Mesendoderm (in vitro differentiated cells): ENCODE results near the gene SLC43A3.

Experiments used
- DNase-seq: peaks from one replicate; pipeline ENCODE4 v3.0.0; 2013
- H2AK5ac ChIP-seq: 2 replicates; pipeline ENCODE4 v1.6.1; 2013; ENCODE audit warnings: low read length, inconsistent platforms
- H2BK120ac ChIP-seq: 2 replicates; pipeline ENCODE4 v1.6.1; 2013; ENCODE audit warnings: low read depth, mild to moderate bottlenecking, low read length, moderate library complexity, mixed read lengths
- H2BK15ac ChIP-seq: replicated peaks from 2 replicates; pipeline ENCODE4 v1.6.1; 2013; ENCODE audit warnings: low read depth, mild to moderate bottlenecking, moderate library complexity
- H2BK5ac ChIP-seq: 2 replicates; pipeline ENCODE4 v1.6.1; 2013; ENCODE audit warnings: low read length, inconsistent platforms
- H3K18ac ChIP-seq: 2 replicates; pipeline ENCODE4 v1.6.1; 2013; ENCODE audit warnings: mild to moderate bottlenecking, low read length, mixed read lengths
- H3K23ac ChIP-seq: one replicate; pipeline ENCODE4 v1.6.1; 2013; ENCODE audit warnings: low read length
- H3K27ac ChIP-seq: 2 replicates; pipeline ENCODE4 v1.5.1; 2013; ENCODE audit warnings: low read depth, mild to moderate bottlenecking, inconsistent platforms, low read length, moderate library complexity
- H3K27me3 ChIP-seq: 2 replicates; pipeline ENCODE4 v1.6.1; 2013; ENCODE audit warnings: low read length, control low read depth, mild to moderate bottlenecking, inconsistent platforms; ENCODE audit not compliant: insufficient read depth, poor library complexity
- H3K36me3 ChIP-seq: 2 replicates; pipeline ENCODE4 v1.6.1; 2013; ENCODE audit warnings: low read length, inconsistent platforms; ENCODE audit not compliant: control insufficient read depth, insufficient read depth
- H3K4ac ChIP-seq: one replicate; pipeline ENCODE4 v1.6.1; 2013; ENCODE audit warnings: low read depth, mild to moderate bottlenecking, low read length, moderate library complexity
- H3K4me1 ChIP-seq: 2 replicates; pipeline ENCODE4 v1.6.1; 2013; ENCODE audit warnings: low read depth, low read length, inconsistent platforms; ENCODE audit not compliant: control insufficient read depth
- H3K4me2 ChIP-seq: 2 replicates; pipeline ENCODE4 v1.6.1; 2013; ENCODE audit warnings: low read length
- H3K4me3 ChIP-seq: 2 replicates; pipeline ENCODE4 v1.5.1; 2013; ENCODE audit warnings: mild to moderate bottlenecking, low read length
- H3K56ac ChIP-seq: one replicate; pipeline ENCODE4 v1.6.1; 2013; ENCODE audit warnings: low read length
- H3K79me1 ChIP-seq: 2 replicates; pipeline ENCODE4 v1.6.1; 2013; ENCODE audit warnings: low read length, inconsistent platforms
- H3K79me2 ChIP-seq: 2 replicates; pipeline ENCODE4 v1.6.1; 2013; ENCODE audit warnings: mild to moderate bottlenecking, low read length; ENCODE audit not compliant: control insufficient read depth, insufficient read depth
- H3K9ac ChIP-seq: 2 replicates; pipeline ENCODE4 v1.6.1; 2013; ENCODE audit warnings: low read length, inconsistent platforms
- H4K5ac ChIP-seq: one replicate; pipeline ENCODE4 v1.6.1; 2013; ENCODE audit warnings: low read length
- H4K8ac ChIP-seq: one replicate; pipeline ENCODE4 v1.6.1; 2013; ENCODE audit warnings: low read depth, mild to moderate bottlenecking, control low read depth, low read length, moderate library complexity
- WGBS: extraction: QIAGEN DNeasy Blood & Tissue Kit; methylation state at CpG from one replicate; pipeline ENCODE4 v1.1.7; 2013; ENCODE audit warnings: low lambda C conversion rate, missing lambda C conversion rate; ENCODE audit not compliant: insufficient coverage; ENCODE audit errors: extremely low coverage; 5-methylcytosine and 5-hydroxymethylcytosine counted together

SLC43A3 gene

DNA sequence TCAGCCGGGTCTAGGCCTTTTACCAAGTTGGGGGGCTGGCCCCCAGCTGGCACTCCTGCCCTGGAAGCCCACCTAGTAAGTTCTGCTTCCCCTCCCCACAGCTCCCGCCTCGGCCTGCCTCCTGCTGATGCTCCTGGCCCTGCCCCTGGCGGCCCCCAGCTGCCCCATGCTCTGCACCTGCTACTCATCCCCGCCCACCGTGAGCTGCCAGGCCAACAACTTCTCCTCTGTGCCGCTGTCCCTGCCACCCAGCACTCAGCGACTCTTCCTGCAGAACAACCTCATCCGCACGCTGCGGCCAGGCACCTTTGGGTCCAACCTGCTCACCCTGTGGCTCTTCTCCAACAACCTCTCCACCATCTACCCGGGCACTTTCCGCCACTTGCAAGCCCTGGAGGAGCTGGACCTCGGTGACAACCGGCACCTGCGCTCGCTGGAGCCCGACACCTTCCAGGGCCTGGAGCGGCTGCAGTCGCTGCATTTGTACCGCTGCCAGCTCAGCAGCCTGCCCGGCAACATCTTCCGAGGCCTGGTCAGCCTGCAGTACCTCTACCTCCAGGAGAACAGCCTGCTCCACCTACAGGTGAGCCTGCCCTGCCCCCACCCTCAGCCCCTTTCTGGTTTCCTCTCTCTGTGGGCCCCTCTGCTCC, 40.7 kb upstream of the SLC43A3 start:
- no peak overlapping the region for H2BK120ac ChIP-seq
- WGBS: no CpG with 5 or more reads among the region's 23 CpGs

GRCh38 chr11:57466680-57467079, 39.8 kb upstream of the SLC43A3 start:
- Histone ChIP-seq H3K23ac (no peak overlapping the region), H4K8ac (no peak overlapping the region), H3K27ac (no peak overlapping the region), H3K36me3 (no peaks in the 10 kb centered on the region), H2BK120ac (no peak overlapping the region), H3K27me3 (no peaks in the 10 kb centered on the region), H2BK15ac (no peak overlapping the region), H3K79me2 (no peaks in the 10 kb centered on the region), H3K4me3 (no peak overlapping the region), H2AK5ac (no peak overlapping the region), H3K4me1 (peaks cover 5% of the 10 kb centered on the region), H3K79me1 (no peaks in the 10 kb centered on the region), H3K9ac (no peak overlapping the region), H3K18ac (no peak overlapping the region), H4K5ac (no peak overlapping the region), H3K4ac (no peak overlapping the region), H2BK5ac (no peak overlapping the region), H3K56ac (no peak overlapping the region), H3K4me2 (no peak overlapping the region)
- no CpG with 5 or more reads among the region's 4 CpGs for WGBS
- no peak for DNase-seq

More for the DNA sequence above, 40.7 kb upstream of the SLC43A3 start:
- H3K4me3 ChIP-seq: no peak overlapping the region
- H3K18ac ChIP-seq: no peak overlapping the region
- H3K36me3 ChIP-seq: no peaks in the 10 kb centered on the region
- no peak overlapping the region for H2BK5ac ChIP-seq
- H3K4ac ChIP-seq: no peak overlapping the region
- no peak for DNase-seq
- no peak overlapping the region for H4K8ac ChIP-seq
- no peaks in the 10 kb centered on the region for H3K79me2 ChIP-seq
- H3K56ac ChIP-seq: no peak overlapping the region
- no peak overlapping the region for H2BK15ac ChIP-seq
- no peaks in the 10 kb centered on the region for H3K79me1 ChIP-seq
- peaks cover 5% of the 10 kb centered on the region for H3K4me1 ChIP-seq
- no peak overlapping the region for H3K27ac ChIP-seq
- no peaks in the 10 kb centered on the region for H3K27me3 ChIP-seq
- H3K4me2 ChIP-seq: no peak overlapping the region
- H4K5ac ChIP-seq: no peak overlapping the region
- H2AK5ac ChIP-seq: no peak overlapping the region
- H3K23ac ChIP-seq: no peak overlapping the region
- no peak overlapping the region for H3K9ac ChIP-seq

DNA sequence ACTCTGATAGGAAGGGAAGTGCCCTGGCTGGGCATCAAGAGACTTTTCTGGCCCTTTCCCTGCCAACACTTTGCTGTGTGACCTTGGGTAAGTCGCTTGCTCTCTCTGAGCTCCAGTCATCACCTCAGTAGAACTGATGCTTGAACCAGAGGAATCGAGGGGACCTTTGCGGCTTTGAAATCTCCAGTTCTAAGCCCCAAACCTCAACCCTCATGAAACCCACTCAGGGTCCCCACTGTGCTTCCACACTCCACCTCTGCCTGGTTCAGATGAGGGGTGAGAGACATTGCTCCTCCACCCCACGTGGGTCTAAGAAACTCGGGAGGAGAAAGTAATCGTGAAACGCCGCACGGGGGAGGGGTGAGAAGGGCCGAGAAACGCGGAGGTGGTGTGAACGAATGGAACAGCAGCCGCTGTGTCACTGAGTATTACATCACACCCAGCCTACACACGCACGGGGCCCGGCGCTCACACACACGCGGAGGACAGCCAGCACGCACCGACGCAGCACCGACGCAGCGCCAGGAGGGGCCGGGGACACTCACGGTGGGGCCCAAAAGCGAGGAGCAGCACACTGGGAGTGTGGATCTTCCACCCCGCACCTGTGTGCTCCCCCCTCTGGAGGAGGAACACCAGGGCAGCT, 37.7 kb upstream of the SLC43A3 start:
- H4K8ac ChIP-seq: no peak overlapping the region
- no peaks in the 10 kb centered on the region for H3K79me2 ChIP-seq
- DNase-seq: peak; percentile 16
- H3K4me1 ChIP-seq: peaks cover 8% of the 10 kb centered on the region
- H3K79me1 ChIP-seq: no peaks in the 10 kb centered on the region
- no peak overlapping the region for H2BK120ac ChIP-seq
- no peak overlapping the region for H3K4me3 ChIP-seq
- no peak overlapping the region for H2BK5ac ChIP-seq
- H3K18ac ChIP-seq: no peak overlapping the region
- no peak overlapping the region for H3K23ac ChIP-seq
- H3K9ac ChIP-seq: no peak overlapping the region
- H3K4ac ChIP-seq: no peak overlapping the region
- no peak overlapping the region for H2AK5ac ChIP-seq
- no peak overlapping the region for H2BK15ac ChIP-seq
- H3K36me3 ChIP-seq: no peaks in the 10 kb centered on the region
- peaks cover 3% of the 10 kb centered on the region for H3K27me3 ChIP-seq
- H3K4me2 ChIP-seq: no peak overlapping the region
- no peak overlapping the region for H3K27ac ChIP-seq
- no CpG with 5 or more reads among the region's 30 CpGs for WGBS
- H3K56ac ChIP-seq: peak overlapping the region; percentile 0
- no peak overlapping the region for H4K5ac ChIP-seq

GRCh38 chr11:57463671-57464538, 37.0 kb upstream of the SLC43A3 start:
- WGBS: no CpG with 5 or more reads among the region's 14 CpGs
- Histone ChIP-seq H3K4me1 (peaks cover 10% of the 10 kb centered on the region), H3K27ac (no peak overlapping the region), H3K18ac (no peak overlapping the region), H3K27me3 (peaks cover 11% of the 10 kb centered on the region), H2AK5ac (no peak overlapping the region), H2BK15ac (no peak overlapping the region), H4K8ac (no peak overlapping the region), H3K23ac (no peak overlapping the region), H3K36me3 (no peaks in the 10 kb centered on the region), H3K79me1 (no peaks in the 10 kb centered on the region), H3K4me2 (no peak overlapping the region), H3K4me3 (no peak overlapping the region), H2BK5ac (no peak overlapping the region), H3K9ac (no peak overlapping the region), H3K4ac (no peak overlapping the region), H3K79me2 (no peaks in the 10 kb centered on the region), H4K5ac (no peak overlapping the region), H3K56ac (peak overlapping the region; percentile 57), H2BK120ac (no peak overlapping the region)
- DNase-seq: peak; percentile 20

DNA sequence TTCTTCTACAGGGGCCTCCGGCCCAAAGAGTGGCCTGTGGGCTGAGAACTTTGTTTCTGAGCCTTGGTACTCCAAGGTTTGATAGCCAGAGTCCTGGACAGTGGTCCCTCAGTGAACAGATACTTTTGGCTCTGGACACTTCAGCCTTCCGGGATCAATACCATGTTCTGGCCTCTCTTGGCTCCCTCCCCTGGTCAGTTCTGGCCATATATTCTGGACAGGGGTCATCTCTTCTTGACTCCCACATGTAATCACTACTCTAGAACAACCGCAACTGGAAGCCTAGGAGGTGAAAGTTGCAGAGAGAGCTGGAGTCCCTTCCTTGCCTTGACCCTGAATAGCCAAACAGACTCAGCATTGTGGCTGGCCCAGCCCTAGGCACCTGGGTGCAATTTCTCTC, 35.7 kb upstream of the SLC43A3 start:
- H3K9ac ChIP-seq: no peak overlapping the region
- H3K18ac ChIP-seq: no peak overlapping the region
- no peak overlapping the region for H3K4me3 ChIP-seq
- no peak overlapping the region for H4K5ac ChIP-seq
- H3K56ac ChIP-seq: no peak overlapping the region
- peaks cover 12% of the 10 kb centered on the region for H3K27me3 ChIP-seq
- no peak overlapping the region for H2BK5ac ChIP-seq
- no peak overlapping the region for H3K23ac ChIP-seq
- H3K27ac ChIP-seq: no peak overlapping the region
- no peak overlapping the region for H2BK120ac ChIP-seq
- no peaks in the 10 kb centered on the region for H3K36me3 ChIP-seq
- no peaks in the 10 kb centered on the region for H3K79me2 ChIP-seq
- H3K4ac ChIP-seq: no peak overlapping the region
- WGBS: no CpG with 5 or more reads among the region's 3 CpGs
- no peaks in the 10 kb centered on the region for H3K79me1 ChIP-seq
- no peak overlapping the region for H2BK15ac ChIP-seq
- DNase-seq: no peak
- H4K8ac ChIP-seq: no peak overlapping the region
- H3K4me1 ChIP-seq: peaks cover 10% of the 10 kb centered on the region
- no peak overlapping the region for H3K4me2 ChIP-seq
- no peak overlapping the region for H2AK5ac ChIP-seq
